Gastrocnemius medialis (tissue), 4 donors: ENCODE measurements around the gene UBE2V1. TPM values are rescaled to one million over a fixed set of nuclear protein-coding genes. Genes with fewer than 3 reads are reported as not detected.

Experiments used
- ATAC-seq, 2 donors: fragments of 150-250 bp; one replicate each; pipeline ENCODE4 v1.9.1; 2016
- DNase-seq, 2 donors: peaks; one replicate each; pipeline ENCODE4 v3.0.0-alpha.2; 2019
- H3K27ac ChIP-seq, 4 donors: fragments of 200-600 bp; sonication (generic); 1 replicate in 1 of 4; 2 replicates in 3 of 4; pipeline ENCODE4 v1.5.1; 2016 to 2018; ENCODE audit warnings: mild to moderate bottlenecking in 2 of 4, moderate library complexity in 1 of 4
- H3K27me3 ChIP-seq, 3 donors: fragments of 200-600 bp; sonication (generic) in 2 of 3; 1 replicate in 1 of 3; 2 replicates in 2 of 3; pipeline versions ENCODE4 v1.5.1 to v1.6.0; 2016 to 2019; ENCODE audit warnings: mild to moderate bottlenecking in 1 of 3, moderate library complexity in 1 of 3
- H3K36me3 ChIP-seq, 2 donors: fragments of 200-600 bp; sonication (generic) in 1 of 2; one replicate each; pipeline ENCODE4 v1.5.1; 2017 to 2018
- H3K4me1 ChIP-seq, 2 donors: fragments of 200-600 bp; sonication (generic) in 1 of 2; one replicate each; pipeline ENCODE4 v1.5.1; 2016 to 2017; ENCODE audit warnings: mild to moderate bottlenecking in 2 of 2
- H3K4me3 ChIP-seq, 4 donors: fragments of 200-600 bp; sonication (generic) in 3 of 4; 1 replicate in 1 of 4; 2 replicates in 3 of 4; pipeline ENCODE4 v1.5.1; 2016 to 2019; ENCODE audit warnings: mild to moderate bottlenecking in 2 of 4
- H3K9me3 ChIP-seq, 3 donors: fragments of 200-600 bp; sonication (generic) in 2 of 3; 1 replicate in 1 of 3; 2 replicates in 2 of 3; pipeline ENCODE4 v1.5.1; 2016 to 2019
- CTCF ChIP-seq, 5 experiments: fragments of 450-650 bp in 3 of 5; fragments of 200-600 bp in 2 of 5; sonication (generic) in 2 of 5; IDR thresholded peaks in 4 of 5; conservative IDR thresholded peaks in 1 of 5; 1 replicate in 4 of 5; 2 replicates in 1 of 5; pipeline ENCODE4 v1.5.1; 2016 to 2019; ENCODE audit warnings: antibody characterized with exemption in 5 of 5, mild to moderate bottlenecking in 3 of 5, moderate library complexity in 3 of 5
- POLR2A ChIP-seq, 2 donors: fragments of 450-650 bp; IDR thresholded peaks; one replicate each; pipeline ENCODE4 v1.6.1; 2017; ENCODE audit warnings: antibody characterized with exemption in 2 of 2, mild to moderate bottlenecking in 2 of 2, moderate library complexity in 2 of 2
- in situ Hi-C, 4 donors: fragments of 200-750 bp; cut with MboI; loops; one replicate each; pipeline versions ENCODE4 v1.15.0 to v1.8.0; 2017; ENCODE audit warnings: low sequenced_read_pairs in 4 of 4
- intact Hi-C: fragments of 100-400 bp; cut with DNase I; formaldehyde crosslinking; loops from one replicate; pipeline ENCODE4 v1.15.1; 2023; ENCODE audit warnings: low total_unique reads
- total RNA-seq, 4 donors: library from RNA; depleted of rRNA; stranded (reverse); fragments of >200 nt; gene quantifications; one replicate each; pipeline versions ENCODE4 v1.1.0 to v1.2.3, GENCODE V29; 2016

Gene UBE2V1
- total RNA-seq, 4 donors from 2014 or later = 37.6 to 58.5 (median 46.9) TPM

GRCh38 chr20:50098259-50098658 lies 14.7 kb downstream of the UBE2V1 start:
- Histone ChIP-seq H3K4me1 (peaks cover 56 to 66% of the 10 kb centered on the region in 2 donors), H3K9me3 (no peaks in the 10 kb centered on the region), H3K27ac (peak overlapping the region; percentile 36 to 99 (median 84)), H3K4me3 (no peak overlapping the region), H3K27me3 (no peaks in the 10 kb centered on the region), H3K36me3 (peaks cover 0 to 21% of the 10 kb centered on the region in 2 donors)
- intact Hi-C loops (no loop called here), in situ Hi-C loops (no loop called here)
- DNase-seq = no peak
- peak in 1 of 2 donors; percentile 14 for ATAC-seq
- TF ChIP-seq CTCF (IDR thresholded peaks at IDR 0.05 in 4 of 5, conservative IDR thresholded peaks at IDR 0.05 in 1 of 5) = no peak
- TF ChIP-seq POLR2A (IDR thresholded peaks at IDR 0.05) = no peak

GRCh38 chr20:50097843-50098242 lies 15.1 kb downstream of the UBE2V1 start:
- H3K4me1 ChIP-seq = peaks cover 54 to 67% of the 10 kb centered on the region in 2 donors
- H3K4me3 ChIP-seq = no peak overlapping the region
- peaks cover 0 to 21% of the 10 kb centered on the region in 2 donors for H3K36me3 ChIP-seq
- no peak for ATAC-seq
- TF ChIP-seq POLR2A (IDR thresholded peaks at IDR 0.05) = no peak
- TF ChIP-seq CTCF (IDR thresholded peaks at IDR 0.05 in 4 of 5, conservative IDR thresholded peaks at IDR 0.05 in 1 of 5) = no peak
- no peaks in the 10 kb centered on the region for H3K27me3 ChIP-seq
- in situ Hi-C loops = no loop called here
- peak overlapping the region; percentile 36 to 99 (median 84) for H3K27ac ChIP-seq
- intact Hi-C loops = no loop called here
- H3K9me3 ChIP-seq = no peaks in the 10 kb centered on the region
- no peak for DNase-seq

- intact Hi-C loops (no loop called here), in situ Hi-C loops (no loop called here)
- Histone ChIP-seq H3K4me3 (no peak overlapping the region), H3K27me3 (no peaks in the 10 kb centered on the region), H3K4me1 (peaks cover 43 to 59% of the 10 kb centered on the region in 2 donors), H3K9me3 (no peaks in the 10 kb centered on the region), H3K36me3 (peaks cover 0 to 21% of the 10 kb centered on the region in 2 donors), H3K27ac (peak overlapping the region in 2 of 4 donors; percentile 15 to 98)
- ATAC-seq = no peak
- TF ChIP-seq POLR2A (IDR thresholded peaks at IDR 0.05) = no peak
- no peak for TF ChIP-seq CTCF (IDR thresholded peaks at IDR 0.05 in 4 of 5, conservative IDR thresholded peaks at IDR 0.05 in 1 of 5)
- DNase-seq = no peak
These were observed 16.7 kb downstream of the UBE2V1 start for GRCh38 chr20:50096237-50096636.

GRCh38 chr20:50095476-50096078 lies 17.4 kb downstream of the UBE2V1 start:
- no peak for TF ChIP-seq CTCF (IDR thresholded peaks at IDR 0.05 in 4 of 5, conservative IDR thresholded peaks at IDR 0.05 in 1 of 5)
- peak overlapping the region in 3 of 4 donors; percentile 9 to 98 (median 15) for H3K27ac ChIP-seq
- ATAC-seq = no peak
- no peaks in the 10 kb centered on the region for H3K27me3 ChIP-seq
- H3K4me1 ChIP-seq = peaks cover 37 to 53% of the 10 kb centered on the region in 2 donors
- no peak overlapping the region for H3K4me3 ChIP-seq
- in situ Hi-C loops (no loop called here), intact Hi-C loops (no loop called here)
- DNase-seq = no peak
- H3K9me3 ChIP-seq = no peaks in the 10 kb centered on the region
- H3K36me3 ChIP-seq = peaks cover 0 to 21% of the 10 kb centered on the region in 2 donors

GRCh38 chr20:50094522-50094921 lies 18.4 kb downstream of the UBE2V1 start:
- DNase-seq = no peak
- Histone ChIP-seq H3K4me1 (peaks cover 28 to 42% of the 10 kb centered on the region in 2 donors), H3K36me3 (peaks cover 0 to 21% of the 10 kb centered on the region in 2 donors), H3K9me3 (no peaks in the 10 kb centered on the region), H3K4me3 (no peak overlapping the region), H3K27ac (no peak overlapping the region), H3K27me3 (no peaks in the 10 kb centered on the region)
- ATAC-seq = no peak
- in situ Hi-C loops = no loop called here
- TF ChIP-seq CTCF (IDR thresholded peaks at IDR 0.05 in 4 of 5, conservative IDR thresholded peaks at IDR 0.05 in 1 of 5) = no peak
- no peak for TF ChIP-seq POLR2A (IDR thresholded peaks at IDR 0.05)
- intact Hi-C loops = no loop called here
